Uterus (tissue), 4 donors: Measurements from ENCODE around the gene FSIP1. TPM values are rescaled to one million over a fixed set of nuclear protein-coding genes. Genes with fewer than 3 reads are reported as not detected.

Experiments used
- DNase-seq, 2 donors: peaks; one replicate each; pipeline ENCODE4 v3.0.0-alpha.2; 2019 to 2020
- H3K27ac ChIP-seq, 2 donors: fragments of 200-600 bp; sonication (generic); 1 replicate in 1 of 2; 2 replicates in 1 of 2; pipeline ENCODE4 v1.5.1; 2016 to 2018
- H3K27me3 ChIP-seq, 2 donors: fragments of 200-600 bp; sonication (generic); one replicate each; pipeline ENCODE4 v1.5.1; 2018 to 2019; ENCODE audit warnings: control low read depth in 1 of 2
- H3K36me3 ChIP-seq, 2 donors: fragments of 200-600 bp; sonication (generic); one replicate each; pipeline ENCODE4 v1.5.1; 2019; ENCODE audit warnings: control low read depth in 1 of 2
- H3K4me1 ChIP-seq, 2 donors: fragments of 200-600 bp; sonication (generic); one replicate each; pipeline ENCODE4 v1.5.1; 2018 to 2019; ENCODE audit warnings: control low read depth in 1 of 2
- H3K4me3 ChIP-seq, 2 donors: fragments of 200-600 bp; sonication (generic); 1 replicate in 1 of 2; 2 replicates in 1 of 2; pipeline ENCODE4 v1.5.1; 2018 to 2019; ENCODE audit warnings: mild to moderate bottlenecking in 1 of 2
- H3K9me3 ChIP-seq, 2 donors: fragments of 200-600 bp; sonication (generic); one replicate each; pipeline ENCODE4 v1.5.1; 2019; ENCODE audit warnings: control low read depth in 1 of 2
- CTCF ChIP-seq, 4 experiments: fragments of 200-600 bp in 2 of 4; fragments of 450-650 bp in 2 of 4; sonication (generic) in 2 of 4; IDR thresholded peaks; one replicate each; pipeline ENCODE4 v1.5.1; 2016 to 2019; ENCODE audit warnings: antibody characterized with exemption in 4 of 4, mild to moderate bottlenecking in 2 of 4, moderate library complexity in 1 of 4
- POLR2A ChIP-seq, 2 donors: fragments of 450-650 bp; IDR thresholded peaks; one replicate each; pipeline ENCODE4 v1.6.1; 2016; ENCODE audit warnings: antibody characterized with exemption in 2 of 2, mild to moderate bottlenecking in 1 of 2, moderate library complexity in 1 of 2
- intact Hi-C: fragments of 100-400 bp; cut with DNase I; formaldehyde crosslinking; loops from one replicate; pipeline ENCODE4 v1.15.1; 2023; ENCODE audit warnings: low total_unique reads
- total RNA-seq, 4 donors: library from RNA; depleted of rRNA in 3 of 4; stranded (reverse); fragments of >200 nt in 3 of 4; gene quantifications; one replicate each; pipeline versions ENCODE4 v1.1.0 to v1.2.4, GENCODE V29; 2014 to 2023
- donor health status: DM: yes; HTN: yes; CAD: no.

The FSIP1 gene
- total RNA-seq, 4 donors from 2014 or later = 0.77 to 4.3 (median 2.6) TPM

- TF ChIP-seq POLR2A (IDR thresholded peaks at IDR 0.05) = no peak
- no peak for TF ChIP-seq CTCF (IDR thresholded peaks at IDR 0.05)
These were observed 97.3 kb downstream of the FSIP1 start for GRCh38 chr15:39685367-39685766.

GRCh38 chr15:39684233-39684632, 98.4 kb downstream of the FSIP1 start:
- H3K36me3 ChIP-seq = no peaks in the 10 kb centered on the region
- intact Hi-C loops = no loop called here
- no peaks in the 10 kb centered on the region for H3K27me3 ChIP-seq
- no peak for DNase-seq
- H3K9me3 ChIP-seq = no peaks in the 10 kb centered on the region
- no peaks in the 10 kb centered on the region for H3K4me1 ChIP-seq
- H3K27ac ChIP-seq = no peak overlapping the region
- TF ChIP-seq POLR2A (IDR thresholded peaks at IDR 0.05) (no peak), CTCF (IDR thresholded peaks at IDR 0.05) (no peak)
- no peak overlapping the region for H3K4me3 ChIP-seq

More at GRCh38 chr15:39685367-39685766, 97.3 kb downstream of the FSIP1 start:
- no peaks in the 10 kb centered on the region for H3K9me3 ChIP-seq
- no peak overlapping the region for H3K27ac ChIP-seq
- no peaks in the 10 kb centered on the region for H3K36me3 ChIP-seq
- intact Hi-C loops = no loop called here
- no peaks in the 10 kb centered on the region for H3K27me3 ChIP-seq
- no peak overlapping the region for H3K4me3 ChIP-seq
- no peak for DNase-seq
- no peaks in the 10 kb centered on the region for H3K4me1 ChIP-seq

GRCh38 chr15:39682366-39682765, 100.3 kb downstream of the FSIP1 start:
- no peak for TF ChIP-seq CTCF (IDR thresholded peaks at IDR 0.05)
- TF ChIP-seq POLR2A (IDR thresholded peaks at IDR 0.05) = no peak
- Histone ChIP-seq H3K9me3 (no peaks in the 10 kb centered on the region), H3K36me3 (no peaks in the 10 kb centered on the region), H3K4me1 (no peaks in the 10 kb centered on the region), H3K4me3 (no peak overlapping the region), H3K27me3 (no peaks in the 10 kb centered on the region), H3K27ac (no peak overlapping the region)
- DNase-seq = no peak
- intact Hi-C loops = no loop called here

GRCh38 chr15:39680868-39681267, 101.8 kb downstream of the FSIP1 start:
- no peaks in the 10 kb centered on the region for H3K27me3 ChIP-seq
- no peaks in the 10 kb centered on the region for H3K36me3 ChIP-seq
- H3K4me3 ChIP-seq = no peak overlapping the region
- no peaks in the 10 kb centered on the region for H3K9me3 ChIP-seq
- intact Hi-C loops = no loop called here
- H3K4me1 ChIP-seq = no peaks in the 10 kb centered on the region
- TF ChIP-seq POLR2A (IDR thresholded peaks at IDR 0.05) (no peak), CTCF (IDR thresholded peaks at IDR 0.05) (no peak)
- no peak for DNase-seq
- peak overlapping the region; percentile 44 to 59 for H3K27ac ChIP-seq

GRCh38 chr15:39672666-39673065, 110.0 kb downstream of the FSIP1 start:
- no peaks in the 10 kb centered on the region for H3K27me3 ChIP-seq
- intact Hi-C loops = no loop called here
- TF ChIP-seq POLR2A (IDR thresholded peaks at IDR 0.05) (no peak), CTCF (IDR thresholded peaks at IDR 0.05) (no peak)
- H3K4me1 ChIP-seq = no peaks in the 10 kb centered on the region
- DNase-seq = no peak
- H3K36me3 ChIP-seq = no peaks in the 10 kb centered on the region
- no peak overlapping the region for H3K4me3 ChIP-seq
- no peaks in the 10 kb centered on the region for H3K9me3 ChIP-seq
- no peak overlapping the region for H3K27ac ChIP-seq
